Naive thymus-derived CD8-positive, alpha-beta T cell (primary cell): Measurements from ENCODE around the gene ZNF493. TPM values are rescaled to one million over a fixed set of nuclear protein-coding genes. Genes with fewer than 3 reads are reported as not detected.

Source experiments
- ATAC-seq, 2 donors: fragments of 150-1000 bp; cut with Tn5 transposase in 1 of 2; sonication (Bioruptor Pico), chemical (Tn5 transposase) in 1 of 2; 1 replicate in 1 of 2; 2 replicates in 1 of 2; pipeline ENCODE4 v1.10.0; 2021; ENCODE audit warnings: mild to moderate bottlenecking in 2 of 2, moderate library complexity in 2 of 2
- POLR2A ChIA-PET: fragments of 350-600 bp; sonication (Branson Sonifier 250); formaldehyde crosslinking; loops from one replicate; lab custom pipeline; 2021; ENCODE audit warnings: antibody characterized with exemption; lab: Charles Lee
- DNase-seq, 10 donors: peaks; one replicate each; pipeline versions ENCODE4 v3.0.0 to v3.0.0-alpha.2; 2020 to 2022
- H3K27ac Mint-ChIP-seq, 10 donors: one replicate each; pipeline ENCODE4 v1.8.0; 2020 to 2022; ENCODE audit warnings: mild to moderate bottlenecking in 10 of 10, mixed read lengths in 10 of 10, moderate library complexity in 4 of 10, inconsistent platforms in 1 of 10
- H3K27me3 Mint-ChIP-seq, 5 donors: one replicate each; pipeline ENCODE4 v1.8.0; 2021 to 2022; ENCODE audit warnings: mixed read lengths in 5 of 5
- H3K36me3 Mint-ChIP-seq, 3 donors: one replicate each; pipeline ENCODE4 v1.8.0; 2020 to 2022; ENCODE audit warnings: mixed read lengths in 3 of 3, mild to moderate bottlenecking in 2 of 3, inconsistent platforms in 1 of 3
- H3K4me1 Mint-ChIP-seq, 4 donors: one replicate each; pipeline ENCODE4 v1.8.0; 2021 to 2022; ENCODE audit warnings: mixed read lengths in 4 of 4
- H3K4me3 Mint-ChIP-seq, 10 donors: one replicate each; pipeline ENCODE4 v1.8.0; 2020 to 2022; ENCODE audit warnings: mild to moderate bottlenecking in 10 of 10, mixed read lengths in 10 of 10, moderate library complexity in 6 of 10, inconsistent platforms in 1 of 10
- H3K9me3 Mint-ChIP-seq, 9 donors: one replicate each; pipeline ENCODE4 v1.8.0; 2020 to 2022; ENCODE audit warnings: mixed read lengths in 9 of 9, mild to moderate bottlenecking in 3 of 9, inconsistent platforms in 1 of 9, moderate library complexity in 1 of 9
- polyA plus RNA-seq, 3 donors: library from polyadenylated mRNA; unstranded; fragments of 300-500 nt; fragmentation: Illumina TruSeq; gene quantifications; one replicate each; pipeline ENCODE4 v1.2.3, GENCODE V29; 2021
- total RNA-seq, 8 experiments: library from RNA in 2 of 8; stranded (reverse) in 2 of 8; gene quantifications; one replicate each; pipeline ENCODE4 v1.2.3 and lab custom pipeline; 2021 to 2026

The ZNF493 gene
- total and polyA plus RNA-seq, 5 experiments from 2014 or later = 20.4 to 80.4 (median 28.1) TPM

- H3K9me3 Mint-ChIP-seq = peaks cover 14 to 94% (median 45%) of the 10 kb centered on the region in 9 donors
- ATAC-seq = no peak
- peaks cover 39 to 61% (median 60%) of the 10 kb centered on the region in 3 donors for H3K36me3 Mint-ChIP-seq
- no peak overlapping the region for H3K4me3 Mint-ChIP-seq
- peaks cover 0 to 3% (median 0%) of the 10 kb centered on the region in 4 donors for H3K4me1 Mint-ChIP-seq
- POLR2A ChIA-PET = no interaction called here
- no peaks in the 10 kb centered on the region for H3K27me3 Mint-ChIP-seq
- no peak overlapping the region for H3K27ac Mint-ChIP-seq
- DNase-seq = no peak
Measured at GRCh38 chr19:21423057-21424041, 26.4 kb downstream of the ZNF493 start.

- ATAC-seq = no peak
- no peak for DNase-seq
- peaks cover 9 to 92% (median 25%) of the 10 kb centered on the region in 9 donors for H3K9me3 Mint-ChIP-seq
- no peak overlapping the region for H3K27ac Mint-ChIP-seq
- no peaks in the 10 kb centered on the region for H3K27me3 Mint-ChIP-seq
- no peaks in the 10 kb centered on the region for H3K4me1 Mint-ChIP-seq
- H3K4me3 Mint-ChIP-seq = no peak overlapping the region
- peaks cover 2 to 36% (median 13%) of the 10 kb centered on the region in 3 donors for H3K36me3 Mint-ChIP-seq
- POLR2A ChIA-PET = no interaction called here
Measured at GRCh38 chr19:21430675-21431074, 33.7 kb downstream of the ZNF493 start.

- H3K9me3 Mint-ChIP-seq = peaks cover 7 to 87% (median 25%) of the 10 kb centered on the region in 9 donors
- POLR2A ChIA-PET = no interaction called here
Measured at GRCh38 chr19:21432590-21432989, 35.7 kb downstream of the ZNF493 start.

DNA sequence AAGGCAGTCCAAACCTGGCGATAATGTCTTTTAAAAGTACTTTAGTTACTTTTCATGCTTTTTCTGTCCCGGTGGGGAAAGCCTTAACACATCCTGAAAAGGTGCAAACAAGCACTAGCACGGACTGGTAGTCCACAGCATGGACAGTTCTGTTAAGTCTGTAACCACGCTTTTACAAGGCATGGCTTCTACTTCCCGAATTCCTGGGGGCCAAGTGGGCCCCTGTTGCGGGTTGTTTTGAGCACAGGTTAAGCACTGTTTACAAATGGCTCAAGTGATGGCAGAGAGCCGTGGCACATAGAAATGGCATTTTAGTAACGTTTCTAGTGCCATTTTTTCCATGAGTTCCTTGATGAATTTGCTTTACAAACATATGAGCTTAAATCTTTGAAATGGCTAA, 37.6 kb downstream of the ZNF493 start:
- DNase-seq (no peak), ATAC-seq (no peak)
- no peak overlapping the region for H3K27ac Mint-ChIP-seq
- H3K4me1 Mint-ChIP-seq = no peaks in the 10 kb centered on the region
- peaks cover 9 to 89% (median 38%) of the 10 kb centered on the region in 9 donors for H3K9me3 Mint-ChIP-seq
- POLR2A ChIA-PET = no interaction called here
- H3K27me3 Mint-ChIP-seq = no peaks in the 10 kb centered on the region
- H3K36me3 Mint-ChIP-seq = peaks cover 4 to 40% (median 18%) of the 10 kb centered on the region in 3 donors
- H3K4me3 Mint-ChIP-seq = no peak overlapping the region

More at GRCh38 chr19:21432590-21432989, 35.7 kb downstream of the ZNF493 start:
- Mint-ChIP-seq H3K36me3 (peaks cover 2 to 30% (median 14%) of the 10 kb centered on the region in 3 donors), H3K27ac (no peak overlapping the region), H3K27me3 (no peaks in the 10 kb centered on the region), H3K4me3 (no peak overlapping the region), H3K4me1 (no peaks in the 10 kb centered on the region)
- DNase-seq (no peak), ATAC-seq (no peak)

DNA sequence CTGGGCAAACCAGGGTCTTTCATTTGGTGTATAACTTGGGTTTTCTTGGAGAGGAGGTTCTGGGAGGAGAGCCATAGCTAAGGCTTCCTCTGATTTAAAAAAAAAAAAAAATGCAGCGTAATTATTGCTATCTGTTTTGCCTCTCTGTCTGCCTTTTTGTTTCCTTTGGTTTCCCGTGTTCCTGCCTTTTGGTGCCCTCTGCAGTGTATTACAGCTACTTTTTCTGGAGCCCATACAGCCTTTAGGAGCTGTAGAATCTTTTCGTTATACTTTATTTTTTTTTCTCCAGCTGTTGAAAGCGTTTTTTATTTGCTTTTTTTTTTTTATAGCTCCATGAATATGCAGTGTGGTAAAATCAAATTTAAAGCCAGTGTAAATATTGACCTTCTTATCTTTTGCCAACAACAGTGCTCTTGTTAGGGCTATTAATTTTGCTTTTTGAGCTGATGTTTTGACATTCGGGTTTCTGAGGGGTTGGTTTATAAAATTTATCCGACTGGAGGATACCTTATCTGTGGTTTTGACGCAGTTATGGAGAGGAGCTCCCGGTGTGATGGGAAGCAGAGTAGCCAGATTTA, 38.1 kb downstream of the ZNF493 start:
- DNase-seq (no peak), ATAC-seq (no peak)
- H3K4me1 Mint-ChIP-seq = no peaks in the 10 kb centered on the region
- H3K4me3 Mint-ChIP-seq = no peak overlapping the region
- peaks cover 13 to 89% (median 43%) of the 10 kb centered on the region in 9 donors for H3K9me3 Mint-ChIP-seq
- POLR2A ChIA-PET = no interaction called here
- H3K27ac Mint-ChIP-seq = no peak overlapping the region
- no peaks in the 10 kb centered on the region for H3K27me3 Mint-ChIP-seq
- peaks cover 4 to 40% (median 24%) of the 10 kb centered on the region in 3 donors for H3K36me3 Mint-ChIP-seq

DNA sequence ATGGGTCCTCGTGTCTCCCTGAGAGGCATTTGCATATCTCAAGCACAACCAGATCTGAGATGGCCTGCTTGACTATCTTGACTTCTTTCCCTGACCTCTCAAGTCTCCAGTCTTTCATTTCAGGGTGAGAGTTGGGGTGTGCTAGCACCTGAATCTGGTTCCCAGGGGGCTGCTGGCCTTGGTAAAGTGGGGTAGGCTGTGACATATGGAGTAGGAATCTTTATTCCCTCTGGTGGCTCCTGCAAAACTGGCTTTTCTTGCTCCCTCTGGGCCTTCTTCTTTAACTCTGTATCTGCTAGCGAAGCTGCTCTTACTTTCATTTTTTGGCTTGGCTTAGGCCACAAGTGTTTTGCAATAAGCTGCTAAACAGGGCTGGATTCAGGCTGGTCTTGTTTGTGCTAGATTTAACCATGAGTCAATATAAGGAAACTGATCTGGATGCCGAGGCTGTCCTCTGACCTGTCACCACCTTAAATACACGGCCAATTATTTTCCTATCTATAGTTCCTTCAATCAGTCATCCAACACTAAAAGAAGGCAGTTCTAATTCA, 42.3 kb downstream of the ZNF493 start:
- POLR2A ChIA-PET = no interaction called here
- ATAC-seq (no peak), DNase-seq (no peak)
- no peak overlapping the region for H3K4me3 Mint-ChIP-seq
- H3K36me3 Mint-ChIP-seq = peaks cover 2 to 31% (median 28%) of the 10 kb centered on the region in 3 donors
- no peaks in the 10 kb centered on the region for H3K27me3 Mint-ChIP-seq
- H3K27ac Mint-ChIP-seq = no peak overlapping the region
- H3K4me1 Mint-ChIP-seq = no peaks in the 10 kb centered on the region
- peaks cover 7 to 80% (median 30%) of the 10 kb centered on the region in 9 donors for H3K9me3 Mint-ChIP-seq

DNA sequence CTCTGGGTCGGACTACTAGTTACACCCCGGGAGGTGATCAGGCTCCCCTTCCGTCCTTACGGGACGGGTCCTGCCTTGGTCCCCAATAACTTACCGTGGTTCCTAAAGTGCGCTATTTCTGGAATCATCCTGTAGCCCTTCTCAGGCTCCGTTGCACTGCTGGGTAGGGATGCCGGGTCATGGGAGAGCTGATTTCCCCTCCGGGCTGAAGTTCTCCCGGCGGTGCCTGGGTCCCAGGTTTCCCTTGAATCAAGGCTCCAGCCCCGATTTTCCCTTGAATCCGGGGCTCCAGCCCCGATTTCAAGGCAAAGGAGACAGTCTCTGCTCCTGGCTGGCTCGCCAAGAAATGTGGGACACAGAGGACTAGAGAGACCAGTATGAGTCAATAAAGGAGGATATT, 43.4 kb downstream of the ZNF493 start:
- H3K4me3 Mint-ChIP-seq = no peak overlapping the region
- H3K4me1 Mint-ChIP-seq = no peaks in the 10 kb centered on the region
- no peak overlapping the region for H3K27ac Mint-ChIP-seq
- ATAC-seq (no peak), DNase-seq (no peak)
- POLR2A ChIA-PET = no interaction called here
- peaks cover 7 to 82% (median 38%) of the 10 kb centered on the region in 9 donors for H3K9me3 Mint-ChIP-seq
- no peaks in the 10 kb centered on the region for H3K27me3 Mint-ChIP-seq
- H3K36me3 Mint-ChIP-seq = peaks cover 2 to 38% (median 30%) of the 10 kb centered on the region in 3 donors

- no peak for DNase-seq
- no peak for ATAC-seq
- POLR2A ChIA-PET = no interaction called here
- Mint-ChIP-seq H3K4me3 (no peak overlapping the region), H3K4me1 (no peaks in the 10 kb centered on the region), H3K36me3 (peaks cover 12 to 62% (median 30%) of the 10 kb centered on the region in 3 donors), H3K9me3 (peaks cover 0 to 69% (median 29%) of the 10 kb centered on the region in 9 donors), H3K27ac (no peak overlapping the region), H3K27me3 (no peaks in the 10 kb centered on the region)
Measured at GRCh38 chr19:21451187-21451586, 54.3 kb downstream of the ZNF493 start.

DNA sequence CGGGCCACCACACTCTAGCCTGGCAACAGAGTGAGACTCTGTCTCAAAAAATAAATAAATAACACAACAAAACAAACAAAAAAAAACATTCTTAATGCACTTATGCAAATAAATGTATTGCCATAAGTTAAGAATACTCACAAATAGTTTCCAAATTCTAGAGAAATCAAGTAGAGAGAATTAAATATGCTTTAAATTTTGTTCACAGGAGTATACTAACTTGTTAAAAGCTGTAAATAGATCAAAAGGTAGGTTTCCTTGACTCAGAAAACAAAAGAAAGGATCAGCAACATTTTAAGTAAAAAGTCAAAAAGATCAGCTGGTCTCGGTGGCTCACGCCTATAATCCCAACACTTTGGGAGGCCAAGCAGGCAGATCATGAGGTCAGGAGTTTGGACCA, 58.0 kb downstream of the ZNF493 start:
- Mint-ChIP-seq H3K27ac (no peak overlapping the region), H3K27me3 (no peaks in the 10 kb centered on the region), H3K9me3 (peaks cover 0 to 57% (median 25%) of the 10 kb centered on the region in 9 donors), H3K4me1 (no peaks in the 10 kb centered on the region), H3K4me3 (no peak overlapping the region), H3K36me3 (peaks cover 7 to 40% (median 23%) of the 10 kb centered on the region in 3 donors)
- POLR2A ChIA-PET = no interaction called here
- ATAC-seq = no peak
- no peak for DNase-seq

DNA sequence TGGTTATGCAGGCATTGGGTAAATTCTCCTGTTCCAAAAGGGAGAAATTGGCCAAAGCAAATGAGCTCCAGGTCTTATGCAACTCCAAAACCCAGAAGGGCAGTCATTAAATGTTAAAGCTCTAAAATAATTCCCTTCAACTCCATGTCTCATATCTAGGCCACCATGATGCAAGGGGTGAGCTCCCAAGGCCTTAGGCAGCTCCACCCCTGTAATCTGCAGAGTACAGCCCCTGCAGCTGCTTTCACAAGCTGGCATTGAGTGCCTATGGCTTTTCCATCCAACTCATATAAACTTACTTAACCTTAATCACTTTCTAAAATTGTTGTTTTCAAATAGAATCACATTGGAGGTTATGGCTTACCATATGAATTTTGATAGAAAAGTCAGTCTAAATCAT, 63.8 kb downstream of the ZNF493 start:
- H3K4me3 Mint-ChIP-seq = no peak overlapping the region
- DNase-seq (no peak), ATAC-seq (no peak)
- H3K36me3 Mint-ChIP-seq = peaks cover 13 to 32% (median 26%) of the 10 kb centered on the region in 3 donors
- H3K9me3 Mint-ChIP-seq = peaks cover 0 to 57% (median 20%) of the 10 kb centered on the region in 9 donors
- H3K27me3 Mint-ChIP-seq = peaks cover 2 to 8% (median 7%) of the 10 kb centered on the region in 5 donors
- H3K4me1 Mint-ChIP-seq = peaks cover 5 to 7% (median 6%) of the 10 kb centered on the region in 4 donors
- H3K27ac Mint-ChIP-seq = no peak overlapping the region
- POLR2A ChIA-PET = interaction anchor here (0.7 kb wide), 1 partner anchor 91 kb away, joined by 4 read pairs; no protein-coding TSS in a partner anchor

DNA sequence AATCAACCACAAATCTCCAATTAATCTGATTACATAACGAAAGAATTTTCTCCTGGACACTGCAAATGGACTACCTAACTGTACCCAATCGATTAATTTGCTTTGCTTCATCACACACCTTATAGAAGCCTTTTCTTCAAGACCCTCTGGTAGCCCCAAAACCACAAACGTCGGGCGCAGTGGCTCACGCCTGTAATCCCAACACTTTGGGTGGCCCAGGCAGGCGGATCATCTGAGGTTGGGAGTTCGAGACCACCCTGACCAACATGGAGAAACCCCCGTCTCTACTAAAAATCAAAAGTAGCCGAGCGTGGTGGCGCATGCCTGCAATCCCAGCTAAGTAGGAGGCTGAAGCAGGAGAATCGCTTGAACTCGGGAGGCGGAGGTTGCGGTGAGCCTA, 65.6 kb downstream of the ZNF493 start:
- POLR2A ChIA-PET = no interaction called here
- DNase-seq (no peak), ATAC-seq (no peak)
- H3K27me3 Mint-ChIP-seq = peaks cover 2 to 15% (median 8%) of the 10 kb centered on the region in 5 donors
- no peak overlapping the region for H3K27ac Mint-ChIP-seq
- H3K4me1 Mint-ChIP-seq = peaks cover 5 to 7% (median 6%) of the 10 kb centered on the region in 4 donors
- H3K9me3 Mint-ChIP-seq = peaks cover 0 to 49% (median 19%) of the 10 kb centered on the region in 9 donors
- H3K4me3 Mint-ChIP-seq = peak overlapping the region in 1 of 10 donors; percentile 14
- peaks cover 13 to 23% (median 21%) of the 10 kb centered on the region in 3 donors for H3K36me3 Mint-ChIP-seq

DNA sequence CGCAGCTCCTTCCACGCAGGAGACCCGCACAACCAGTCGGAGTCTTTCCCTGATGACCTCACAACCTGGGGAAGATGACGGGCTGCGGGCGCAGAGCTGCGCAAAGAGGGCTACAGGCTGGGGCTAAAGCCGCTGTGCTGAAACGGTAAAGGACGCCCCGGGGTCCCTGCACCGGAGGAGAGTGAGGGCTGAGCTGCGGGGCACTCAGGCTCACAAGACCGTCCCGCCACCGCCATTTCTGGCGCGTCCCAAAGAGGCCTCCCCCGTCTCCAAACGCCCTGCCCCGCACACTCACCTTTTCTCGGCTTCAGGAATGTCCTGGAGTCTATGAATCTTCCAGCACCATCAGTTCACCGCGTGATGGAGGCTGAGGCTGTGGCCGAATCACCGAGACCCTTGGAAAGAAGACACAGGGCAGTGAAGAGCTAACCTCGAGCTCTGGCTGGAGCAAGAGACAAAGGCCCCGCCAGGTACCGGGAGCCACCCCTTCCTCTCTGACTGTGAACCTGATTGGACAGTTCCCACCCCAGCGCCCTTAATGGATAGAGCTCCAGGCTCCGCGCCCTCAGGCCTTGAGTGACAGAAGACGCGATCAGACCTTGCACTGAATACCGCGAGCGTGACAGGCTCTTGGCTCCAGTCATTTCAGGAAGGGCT, 66.6 kb downstream of the ZNF493 start:
- ATAC-seq (peak; percentile 78 to 96), DNase-seq (peak in 5 of 10 donors; percentile 16 to 32 (median 27))
- peaks cover 5 to 7% (median 6%) of the 10 kb centered on the region in 4 donors for H3K4me1 Mint-ChIP-seq
- POLR2A ChIA-PET = no interaction called here
- H3K9me3 Mint-ChIP-seq = peaks cover 0 to 43% (median 14%) of the 10 kb centered on the region in 9 donors
- H3K4me3 Mint-ChIP-seq = peak overlapping the region; percentile 56 to 88 (median 85)
- H3K27me3 Mint-ChIP-seq = peaks cover 2 to 15% (median 8%) of the 10 kb centered on the region in 5 donors
- peaks cover 10 to 17% (median 16%) of the 10 kb centered on the region in 3 donors for H3K36me3 Mint-ChIP-seq
- H3K27ac Mint-ChIP-seq = peak overlapping the region in 5 of 10 donors; percentile 15 to 84 (median 71)
